ENCODE results near the gene SEPHS1.

SEPHS1 gene

DNA sequence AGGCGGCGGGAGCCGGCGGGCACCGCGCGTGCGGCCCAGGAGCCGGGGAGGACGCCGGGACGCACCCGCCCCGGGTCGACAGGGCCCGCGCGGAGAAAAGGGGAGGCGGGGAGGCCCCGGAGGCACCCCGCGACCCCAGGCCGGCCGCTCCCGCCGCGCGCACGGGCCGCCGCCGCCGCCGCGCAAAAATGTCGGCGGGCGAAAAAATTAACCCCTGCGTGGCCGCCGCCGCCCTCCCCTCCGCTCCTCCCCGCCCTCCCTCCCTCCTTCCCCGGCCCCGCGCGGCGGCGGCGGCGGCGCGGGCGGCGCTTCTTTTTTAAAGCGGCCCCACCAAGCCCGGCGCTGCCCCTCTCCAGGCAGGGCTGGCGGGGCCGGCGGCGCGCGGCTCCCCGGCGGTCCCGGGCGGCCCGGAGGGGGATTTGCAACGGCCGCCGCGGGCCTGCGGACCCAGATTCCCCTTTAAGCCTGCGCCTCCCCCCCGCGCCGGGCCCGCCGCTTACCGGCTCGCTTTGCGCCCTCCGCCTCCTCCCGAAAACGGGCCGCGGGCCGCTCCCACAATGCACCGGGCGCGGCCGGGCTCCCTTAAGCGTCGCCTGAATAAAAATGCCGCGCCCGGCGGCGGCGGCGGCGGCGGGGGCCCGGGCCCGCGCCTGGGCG is 465 bp downstream of the SEPHS1 start:
- Histone ChIP-seq H3K27me3 (ENCODE audit: insufficient read depth, low read depth, severe bottlenecking) (no peaks in the 10 kb centered on the region), H3K36me3 (peaks cover 9% of the 10 kb centered on the region), H3K9me3 (ENCODE audit: severe bottlenecking) (no peaks in the 10 kb centered on the region), H3K4me3 (ENCODE audit: low read depth, low read length) (peak overlapping the region; percentile 61; the same call in 1 of the 2 replicates), H3K27ac (peak overlapping the region; percentile 93)
- peak; percentile 72 for DNase-seq
- TF ChIP-seq, protein P1, sequence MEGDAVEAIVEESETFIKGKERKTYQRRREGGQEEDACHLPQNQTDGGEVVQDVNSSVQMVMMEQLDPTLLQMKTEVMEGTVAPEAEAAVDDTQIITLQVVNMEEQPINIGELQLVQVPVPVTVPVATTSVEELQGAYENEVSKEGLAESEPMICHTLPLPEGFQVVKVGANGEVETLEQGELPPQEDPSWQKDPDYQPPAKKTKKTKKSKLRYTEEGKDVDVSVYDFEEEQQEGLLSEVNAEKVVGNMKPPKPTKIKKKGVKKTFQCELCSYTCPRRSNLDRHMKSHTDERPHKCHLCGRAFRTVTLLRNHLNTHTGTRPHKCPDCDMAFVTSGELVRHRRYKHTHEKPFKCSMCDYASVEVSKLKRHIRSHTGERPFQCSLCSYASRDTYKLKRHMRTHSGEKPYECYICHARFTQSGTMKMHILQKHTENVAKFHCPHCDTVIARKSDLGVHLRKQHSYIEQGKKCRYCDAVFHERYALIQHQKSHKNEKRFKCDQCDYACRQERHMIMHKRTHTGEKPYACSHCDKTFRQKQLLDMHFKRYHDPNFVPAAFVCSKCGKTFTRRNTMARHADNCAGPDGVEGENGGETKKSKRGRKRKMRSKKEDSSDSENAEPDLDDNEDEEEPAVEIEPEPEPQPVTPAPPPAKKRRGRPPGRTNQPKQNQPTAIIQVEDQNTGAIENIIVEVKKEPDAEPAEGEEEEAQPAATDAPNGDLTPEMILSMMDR (IDR thresholded peaks at IDR 0.05; ENCODE audit: low read depth, low read length): no peak

- TF ChIP-seq, protein P1 (IDR thresholded peaks at IDR 0.05; ENCODE audit: low read depth, low read length): no peak
- H3K27me3 ChIP-seq (ENCODE audit: insufficient read depth, low read depth, severe bottlenecking): no peaks in the 10 kb centered on the region
- DNase-seq: no peak
- peak overlapping the region; percentile 61 for H3K4me3 ChIP-seq (ENCODE audit: low read depth, low read length)
- peak overlapping the region; percentile 91 for H3K27ac ChIP-seq
- H3K36me3 ChIP-seq: peaks cover 9% of the 10 kb centered on the region
- no peaks in the 10 kb centered on the region for H3K9me3 ChIP-seq (ENCODE audit: severe bottlenecking)
Measured at GRCh38 chr10:13347043-13347499, 1.0 kb downstream of the SEPHS1 start.

- peak overlapping the region; percentile 61 for H3K4me3 ChIP-seq (ENCODE audit: low read depth, low read length)
- peaks cover 9% of the 10 kb centered on the region for H3K36me3 ChIP-seq
- TF ChIP-seq, protein P1 (IDR thresholded peaks at IDR 0.05; ENCODE audit: low read depth, low read length): no peak
- DNase-seq: no peak
- no peaks in the 10 kb centered on the region for H3K27me3 ChIP-seq (ENCODE audit: insufficient read depth, low read depth, severe bottlenecking)
- peak overlapping the region; percentile 91 for H3K27ac ChIP-seq
- no peaks in the 10 kb centered on the region for H3K9me3 ChIP-seq (ENCODE audit: severe bottlenecking)
Measured at GRCh38 chr10:13346283-13347042, 1.6 kb downstream of the SEPHS1 start.

DNA sequence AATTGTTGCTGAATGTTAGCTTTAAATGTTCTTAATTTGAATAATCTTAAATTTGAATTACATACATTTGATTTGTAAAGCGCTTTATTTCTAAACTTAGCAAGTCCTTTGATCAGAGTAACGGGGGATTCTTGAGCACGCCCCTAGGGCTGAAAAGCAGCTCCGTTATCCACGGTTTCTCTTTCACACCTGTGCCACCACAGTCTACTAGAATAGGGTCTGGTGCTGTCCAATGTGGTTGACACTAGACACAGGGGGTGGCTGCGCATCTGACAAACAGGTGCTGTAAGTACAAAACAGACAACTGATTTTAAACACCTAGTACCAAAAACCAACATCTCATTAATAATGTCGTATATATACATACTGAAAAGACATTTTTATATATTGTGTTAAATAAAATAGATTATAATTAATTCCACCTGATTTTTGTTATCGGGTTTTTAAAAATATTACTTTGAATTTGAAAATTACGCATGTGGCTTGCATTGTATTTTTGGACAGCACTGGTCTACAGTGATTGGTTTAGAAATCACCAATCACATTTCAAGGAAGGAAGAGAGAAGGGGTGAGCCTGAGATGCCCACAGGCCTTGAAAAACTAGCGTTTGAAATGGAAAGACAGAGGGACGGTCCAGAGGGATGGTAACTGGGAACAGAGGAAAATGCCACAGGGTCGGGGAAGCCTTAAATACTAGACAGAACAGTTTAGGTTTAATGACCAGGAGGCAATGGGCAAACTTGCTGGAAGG is 7.3 kb downstream of the SEPHS1 start:
- TF ChIP-seq, protein P1 (IDR thresholded peaks at IDR 0.05; ENCODE audit: low read depth, low read length): no peak
- Histone ChIP-seq H3K4me3 (ENCODE audit: low read depth, low read length) (no peak overlapping the region), H3K36me3 (peaks cover 11% of the 10 kb centered on the region), H3K27ac (no peak overlapping the region), H3K27me3 (ENCODE audit: insufficient read depth, low read depth, severe bottlenecking) (no peaks in the 10 kb centered on the region), H3K9me3 (ENCODE audit: severe bottlenecking) (no peaks in the 10 kb centered on the region)
- DNase-seq: no peak

DNA sequence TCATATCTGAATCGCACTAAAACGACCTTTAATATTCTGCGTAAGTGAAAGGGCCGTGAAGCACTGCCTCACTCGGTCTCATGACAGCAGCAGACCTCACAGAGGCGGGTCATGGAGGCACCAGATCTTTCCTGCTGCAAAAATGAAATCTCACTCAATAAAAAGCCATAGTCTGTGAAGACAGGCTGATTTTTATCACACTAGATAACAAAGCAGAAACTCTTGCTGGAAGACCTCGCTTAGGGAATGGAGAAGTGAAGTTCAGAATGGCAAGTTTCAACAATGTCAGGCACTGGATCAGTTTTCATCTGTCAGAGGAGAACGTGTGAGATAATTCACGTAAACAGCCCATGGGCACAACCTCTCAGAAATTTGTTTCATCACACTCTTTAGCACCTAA is 8.0 kb downstream of the SEPHS1 start:
- H3K27me3 ChIP-seq (ENCODE audit: insufficient read depth, low read depth, severe bottlenecking): no peaks in the 10 kb centered on the region
- no peak overlapping the region for H3K27ac ChIP-seq
- DNase-seq: no peak
- peaks cover 11% of the 10 kb centered on the region for H3K36me3 ChIP-seq
- H3K9me3 ChIP-seq (ENCODE audit: severe bottlenecking): no peaks in the 10 kb centered on the region
- TF ChIP-seq, protein P1 (IDR thresholded peaks at IDR 0.05; ENCODE audit: low read depth, low read length): no peak
- no peak overlapping the region for H3K4me3 ChIP-seq (ENCODE audit: low read depth, low read length)
